ENCODE results near the gene MUC5B.

GRCh38 chr11:1221848-1222311 is 986 bp upstream of the MUC5B start:
- TF ChIP-seq EZH2 (IDR thresholded peaks at IDR 0.05; ENCODE audit: low read length, unreplicated experiment) (no peak), EZH2phosphoT487 (IDR thresholded peaks at IDR 0.05; ENCODE audit: borderline replicate concordance, low read length) (no peak), CTCF (conservative IDR thresholded peaks at IDR 0.05; ENCODE audit: low read depth, low read length) (no peak)

Measured in PC-3 (cell line).